ENCODE data around the gene APPBP2.

DNA sequence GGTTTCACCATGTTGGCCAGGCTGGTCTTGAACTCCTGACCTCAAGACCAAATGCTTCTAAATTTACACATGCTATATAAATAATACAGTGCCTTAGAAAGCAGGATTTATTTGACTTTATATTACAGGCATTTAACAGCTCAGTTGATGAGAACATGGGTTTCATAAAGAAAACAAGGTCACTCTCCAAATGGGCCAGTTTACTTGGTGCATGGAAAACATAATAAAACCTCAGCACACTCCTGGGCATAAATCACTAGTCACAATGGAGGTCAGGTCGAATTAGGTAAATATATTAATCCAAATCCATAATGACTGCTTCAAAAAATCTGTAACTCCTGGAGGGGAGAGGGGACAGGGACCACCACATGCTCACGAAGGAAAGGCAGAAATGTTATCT is 24.5 kb downstream of the APPBP2 start:
- TF ChIP-seq YY1 (IDR thresholded peaks at IDR 0.05; ENCODE audit: low read depth) (no peak), EP300 (IDR thresholded peaks at IDR 0.05; ENCODE audit: borderline replicate concordance) (no peak), MAX (IDR thresholded peaks at IDR 0.05) (no peak), EGR1 (IDR thresholded peaks at IDR 0.05) (no peak), RAD21 (IDR thresholded peaks at IDR 0.05; ENCODE audit: low read depth) (no peak), TAF1 (IDR thresholded peaks at IDR 0.05; ENCODE audit: low read depth) (no peak), NFIC (IDR thresholded peaks at IDR 0.05) (no peak), CEBPB (IDR thresholded peaks at IDR 0.05) (no peak), TCF12 (IDR thresholded peaks at IDR 0.05; ENCODE audit: low read depth) (no peak)
- TF ChIP-seq, protein P1, sequence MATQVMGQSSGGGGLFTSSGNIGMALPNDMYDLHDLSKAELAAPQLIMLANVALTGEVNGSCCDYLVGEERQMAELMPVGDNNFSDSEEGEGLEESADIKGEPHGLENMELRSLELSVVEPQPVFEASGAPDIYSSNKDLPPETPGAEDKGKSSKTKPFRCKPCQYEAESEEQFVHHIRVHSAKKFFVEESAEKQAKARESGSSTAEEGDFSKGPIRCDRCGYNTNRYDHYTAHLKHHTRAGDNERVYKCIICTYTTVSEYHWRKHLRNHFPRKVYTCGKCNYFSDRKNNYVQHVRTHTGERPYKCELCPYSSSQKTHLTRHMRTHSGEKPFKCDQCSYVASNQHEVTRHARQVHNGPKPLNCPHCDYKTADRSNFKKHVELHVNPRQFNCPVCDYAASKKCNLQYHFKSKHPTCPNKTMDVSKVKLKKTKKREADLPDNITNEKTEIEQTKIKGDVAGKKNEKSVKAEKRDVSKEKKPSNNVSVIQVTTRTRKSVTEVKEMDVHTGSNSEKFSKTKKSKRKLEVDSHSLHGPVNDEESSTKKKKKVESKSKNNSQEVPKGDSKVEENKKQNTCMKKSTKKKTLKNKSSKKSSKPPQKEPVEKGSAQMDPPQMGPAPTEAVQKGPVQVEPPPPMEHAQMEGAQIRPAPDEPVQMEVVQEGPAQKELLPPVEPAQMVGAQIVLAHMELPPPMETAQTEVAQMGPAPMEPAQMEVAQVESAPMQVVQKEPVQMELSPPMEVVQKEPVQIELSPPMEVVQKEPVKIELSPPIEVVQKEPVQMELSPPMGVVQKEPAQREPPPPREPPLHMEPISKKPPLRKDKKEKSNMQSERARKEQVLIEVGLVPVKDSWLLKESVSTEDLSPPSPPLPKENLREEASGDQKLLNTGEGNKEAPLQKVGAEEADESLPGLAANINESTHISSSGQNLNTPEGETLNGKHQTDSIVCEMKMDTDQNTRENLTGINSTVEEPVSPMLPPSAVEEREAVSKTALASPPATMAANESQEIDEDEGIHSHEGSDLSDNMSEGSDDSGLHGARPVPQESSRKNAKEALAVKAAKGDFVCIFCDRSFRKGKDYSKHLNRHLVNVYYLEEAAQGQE (IDR thresholded peaks at IDR 0.05; ENCODE audit: low read depth) = no peak
- TF ChIP-seq, protein P2, sequence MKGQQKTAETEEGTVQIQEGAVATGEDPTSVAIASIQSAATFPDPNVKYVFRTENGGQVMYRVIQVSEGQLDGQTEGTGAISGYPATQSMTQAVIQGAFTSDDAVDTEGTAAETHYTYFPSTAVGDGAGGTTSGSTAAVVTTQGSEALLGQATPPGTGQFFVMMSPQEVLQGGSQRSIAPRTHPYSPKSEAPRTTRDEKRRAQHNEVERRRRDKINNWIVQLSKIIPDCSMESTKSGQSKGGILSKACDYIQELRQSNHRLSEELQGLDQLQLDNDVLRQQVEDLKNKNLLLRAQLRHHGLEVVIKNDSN (IDR thresholded peaks at IDR 0.05) = no peak
